Neural crest cell (in vitro differentiated cells): ENCODE measurements around the gene DAGLB. TPM values are rescaled to one million over a fixed set of nuclear protein-coding genes. Genes with fewer than 3 reads are reported as not detected.

Experiments
- DNase-seq: peaks from one replicate; pipeline ENCODE4 v3.0.0; 2021; ENCODE audit warnings: low read depth, mixed read lengths, low spot score
- H3K27ac Mint-ChIP-seq: one replicate; pipeline ENCODE4 v1.8.0; 2021; ENCODE audit warnings: mild to moderate bottlenecking, mixed read lengths; ENCODE audit not compliant: unreplicated experiment
- H3K27me3 Mint-ChIP-seq: 2 replicates; pipeline ENCODE4 v1.8.0; 2021; ENCODE audit warnings: low read depth, mild to moderate bottlenecking, mixed read lengths
- H3K36me3 Mint-ChIP-seq: 2 replicates; pipeline ENCODE4 v1.8.0; 2021; ENCODE audit warnings: low read depth, mild to moderate bottlenecking, mixed read lengths
- H3K4me1 Mint-ChIP-seq: 2 replicates; pipeline ENCODE4 v1.8.0; 2021; ENCODE audit warnings: mixed read lengths
- H3K4me3 Mint-ChIP-seq: one replicate; pipeline ENCODE4 v1.8.0; 2021; ENCODE audit warnings: mild to moderate bottlenecking, mixed read lengths
- H3K9me3 Mint-ChIP-seq: 2 replicates; pipeline ENCODE4 v1.8.0; 2021; ENCODE audit warnings: mixed read lengths
- CTCF ChIP-seq: fragments of 200-600 bp; sonication (generic); conservative IDR thresholded peaks from 2 replicates; pipeline ENCODE4 v1.5.0; 2021; ENCODE audit warnings: antibody characterized with exemption, mild to moderate bottlenecking
- total RNA-seq: library from RNA; stranded (reverse); gene quantifications from 2 replicates; pipeline ENCODE4 v1.2.1, GENCODE V29; 2021

DAGLB gene
- total RNA-seq, 1 donor from 2014 or later = 33.0 TPM

GRCh38 chr7:6392712-6393666 is 54.8 kb downstream of the DAGLB start:
- no peaks in the 10 kb centered on the region for H3K9me3 Mint-ChIP-seq
- no peak for DNase-seq
- H3K4me3 Mint-ChIP-seq = no peak overlapping the region
- H3K4me1 Mint-ChIP-seq = no peaks in the 10 kb centered on the region
- TF ChIP-seq CTCF = no peak
- no peak overlapping the region for H3K27ac Mint-ChIP-seq
- H3K27me3 Mint-ChIP-seq = no peaks in the 10 kb centered on the region
- H3K36me3 Mint-ChIP-seq = peaks cover 14% of the 10 kb centered on the region

GRCh38 chr7:6389728-6390127 is 58.0 kb downstream of the DAGLB start:
- TF ChIP-seq CTCF = no peak
- no peak overlapping the region for H3K4me3 Mint-ChIP-seq
- no peak for DNase-seq
- H3K4me1 Mint-ChIP-seq = peaks cover 14% of the 10 kb centered on the region
- H3K9me3 Mint-ChIP-seq = no peaks in the 10 kb centered on the region
- H3K27me3 Mint-ChIP-seq = no peaks in the 10 kb centered on the region
- H3K36me3 Mint-ChIP-seq = peaks cover 14% of the 10 kb centered on the region
- H3K27ac Mint-ChIP-seq = no peak overlapping the region

GRCh38 chr7:6387734-6388294 is 59.9 kb downstream of the DAGLB start:
- Mint-ChIP-seq H3K4me1 (peaks cover 26% of the 10 kb centered on the region), H3K27me3 (no peaks in the 10 kb centered on the region)

GRCh38 chr7:6386779-6387178 is 61.0 kb downstream of the DAGLB start:
- DNase-seq = no peak
- Mint-ChIP-seq H3K27ac (no peak overlapping the region), H3K4me1 (peaks cover 33% of the 10 kb centered on the region), H3K36me3 (peaks cover 3% of the 10 kb centered on the region), H3K4me3 (no peak overlapping the region), H3K27me3 (no peaks in the 10 kb centered on the region), H3K9me3 (no peaks in the 10 kb centered on the region)
- no peak for TF ChIP-seq CTCF

More at GRCh38 chr7:6387734-6388294, 59.9 kb downstream of the DAGLB start:
- TF ChIP-seq CTCF = no peak
- Mint-ChIP-seq H3K27ac (peak overlapping the region; percentile 37), H3K9me3 (no peaks in the 10 kb centered on the region), H3K36me3 (peaks cover 8% of the 10 kb centered on the region), H3K4me3 (no peak overlapping the region)
- no peak for DNase-seq

GRCh38 chr7:6385909-6386560 is 61.7 kb downstream of the DAGLB start:
- H3K4me1 Mint-ChIP-seq = peaks cover 33% of the 10 kb centered on the region
- DNase-seq = no peak
- no peaks in the 10 kb centered on the region for H3K9me3 Mint-ChIP-seq
- H3K4me3 Mint-ChIP-seq = no peak overlapping the region
- H3K36me3 Mint-ChIP-seq = peaks cover 3% of the 10 kb centered on the region
- H3K27ac Mint-ChIP-seq = no peak overlapping the region
- no peak for TF ChIP-seq CTCF
- no peaks in the 10 kb centered on the region for H3K27me3 Mint-ChIP-seq
